Measurements from ENCODE around the gene MARCHF10.

The MARCHF10 gene

DNA sequence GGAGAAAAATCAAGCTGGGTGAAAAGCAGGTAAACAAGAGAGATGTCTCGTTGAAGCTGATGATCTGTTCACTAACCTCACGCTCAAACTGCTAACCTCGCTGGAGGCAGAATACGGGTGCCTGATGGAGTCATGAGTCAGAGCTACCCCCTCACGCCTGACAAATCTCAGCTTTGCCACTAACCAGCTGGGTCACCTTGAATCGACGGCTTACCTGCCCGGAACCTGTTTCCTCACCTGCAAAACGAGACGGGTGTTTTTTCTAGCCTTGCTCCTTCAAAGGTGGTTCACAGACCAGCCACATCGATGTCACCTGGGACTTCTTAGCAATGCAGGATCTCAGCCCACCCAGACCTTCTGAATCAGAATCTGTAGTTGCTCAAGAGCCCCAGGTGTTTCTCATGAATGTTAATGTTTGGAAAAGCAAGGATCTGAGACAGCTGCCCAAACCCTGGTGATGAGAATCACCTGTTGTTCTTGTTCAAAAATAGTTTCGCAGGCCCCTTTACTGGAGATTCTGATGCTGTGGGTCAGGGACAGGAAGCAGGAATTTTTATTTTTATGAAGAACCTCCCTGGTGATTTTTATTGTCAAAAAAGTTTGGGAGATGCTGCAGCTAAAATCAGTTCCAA lies 56.9 kb downstream of the MARCHF10 start:
- DNase-seq (ENCODE audit: low read depth in 2 of 2) = no peak

DNA sequence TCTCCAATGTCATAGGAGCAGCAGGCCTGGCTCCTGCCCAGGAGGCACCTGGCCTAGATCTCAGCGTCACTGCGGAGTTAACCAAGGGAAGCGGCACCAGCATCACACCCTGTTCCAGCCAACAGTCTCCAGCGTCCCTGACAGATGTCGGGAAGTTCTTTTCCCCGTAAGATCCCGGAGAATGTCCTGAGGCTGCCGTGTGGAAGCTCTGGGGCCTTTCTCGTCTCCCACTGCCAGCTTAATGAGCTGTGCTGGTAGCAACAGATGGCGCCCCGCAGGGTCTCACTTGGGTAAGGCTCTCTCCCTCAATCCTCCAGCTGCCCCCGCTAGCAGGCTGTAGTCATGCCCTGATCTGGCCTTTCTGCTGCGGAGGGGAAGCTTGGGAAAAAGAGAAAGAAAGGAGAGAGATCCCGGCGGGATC lies 57.5 kb downstream of the MARCHF10 start:
- DNase-seq (ENCODE audit: low read depth in 2 of 2) = no peak

DNA sequence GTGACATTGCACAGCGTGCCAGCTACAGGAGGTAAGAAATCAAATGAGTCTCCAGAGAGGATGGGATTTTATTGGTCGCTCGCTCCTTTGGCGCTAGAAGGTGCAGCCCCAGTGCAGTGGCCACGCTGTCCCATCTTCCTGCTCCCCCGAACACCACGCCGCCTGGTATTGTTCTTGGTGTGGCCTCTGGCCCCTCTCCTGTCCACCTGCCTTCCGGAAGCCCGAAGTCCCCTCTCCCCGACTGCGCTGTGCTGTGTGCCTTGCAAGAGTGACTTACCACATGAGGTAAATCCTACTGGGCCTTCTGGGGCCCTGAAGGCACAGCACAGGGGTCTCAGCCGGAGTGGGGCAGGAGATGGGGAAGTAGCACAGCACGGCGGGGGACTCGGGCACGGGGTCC lies 58.2 kb downstream of the MARCHF10 start:
- DNase-seq (ENCODE audit: low read depth in 2 of 2) = no peak

- no peak for DNase-seq (ENCODE audit: low read depth in 2 of 2)
Observed at GRCh38 chr17:62746941-62747340, 61.2 kb downstream of the MARCHF10 start.

DNA sequence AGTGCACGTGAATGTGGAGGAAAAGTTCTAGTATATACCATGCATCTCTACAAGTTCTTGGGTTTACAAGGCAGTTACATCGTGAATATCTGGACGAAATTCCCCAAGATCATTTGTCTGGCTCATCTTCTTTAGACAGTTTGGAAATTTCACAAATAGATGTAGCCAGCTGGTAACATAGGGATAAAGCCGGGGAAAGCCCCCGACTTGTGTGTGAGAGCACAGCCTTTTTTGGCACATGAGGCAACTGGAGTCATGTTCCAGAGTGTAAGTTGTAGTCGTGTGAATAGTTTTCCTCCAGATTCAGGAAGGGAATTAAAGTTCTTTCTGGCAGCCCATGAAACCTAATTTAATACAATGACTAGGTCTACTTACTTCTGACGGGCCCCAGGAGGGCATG lies 62.3 kb downstream of the MARCHF10 start:
- DNase-seq (ENCODE audit: low read depth in 2 of 2) = no peak

GRCh38 chr17:62744259-62744658 lies 63.9 kb downstream of the MARCHF10 start:
- DNase-seq (ENCODE audit: low read depth in 2 of 2) = no peak

DNA sequence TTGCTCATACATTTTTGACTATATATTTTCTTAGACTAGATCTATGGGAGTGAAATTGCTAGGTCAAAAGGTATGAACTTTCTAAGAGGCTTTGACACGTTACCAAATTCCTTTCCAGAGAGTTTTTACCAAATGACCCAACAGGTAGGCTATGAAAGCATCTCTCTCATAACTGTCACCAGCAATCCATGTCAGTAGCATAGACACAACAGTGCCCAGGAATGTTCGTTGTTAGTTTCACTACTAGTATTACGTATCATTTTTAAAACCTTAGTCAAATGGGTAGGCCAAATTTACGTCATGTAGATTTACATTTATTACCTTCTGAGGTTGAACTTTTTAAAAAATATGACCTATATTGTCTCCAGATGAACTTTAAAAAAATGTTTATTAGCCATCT lies 66.8 kb downstream of the MARCHF10 start:
- no peak for DNase-seq (ENCODE audit: low read depth in 2 of 2)

GRCh38 chr17:62739645-62740388 lies 68.3 kb downstream of the MARCHF10 start:
- DNase-seq (ENCODE audit: low read depth in 2 of 2) = no peak

- DNase-seq (ENCODE audit: low read depth in 2 of 2) = no peak
Observed at GRCh38 chr17:62738281-62738680, 69.8 kb downstream of the MARCHF10 start.

DNA sequence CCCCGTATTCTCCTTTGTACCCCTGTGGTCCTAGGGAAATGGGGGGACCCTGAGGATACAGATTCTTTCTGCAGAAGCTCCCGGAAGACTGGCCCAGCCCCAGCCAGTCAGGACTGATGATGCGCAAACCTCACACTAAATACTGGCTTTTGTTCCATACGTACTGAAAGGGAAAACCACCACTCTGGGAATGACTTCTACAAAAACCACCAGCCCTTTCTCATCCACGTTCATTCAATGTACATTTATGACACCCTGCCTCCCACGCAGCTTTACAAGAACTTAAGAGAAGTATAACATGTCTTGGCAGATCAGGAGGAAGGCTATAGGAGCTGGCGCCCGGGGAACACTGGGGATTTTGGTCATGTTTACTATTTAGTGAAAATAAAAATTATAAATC lies 70.6 kb downstream of the MARCHF10 start:
- no peak for DNase-seq (ENCODE audit: low read depth in 2 of 2)

- no peak for DNase-seq (ENCODE audit: low read depth in 2 of 2)
Observed at GRCh38 chr17:62735044-62735651, 73.0 kb downstream of the MARCHF10 start.

DNA sequence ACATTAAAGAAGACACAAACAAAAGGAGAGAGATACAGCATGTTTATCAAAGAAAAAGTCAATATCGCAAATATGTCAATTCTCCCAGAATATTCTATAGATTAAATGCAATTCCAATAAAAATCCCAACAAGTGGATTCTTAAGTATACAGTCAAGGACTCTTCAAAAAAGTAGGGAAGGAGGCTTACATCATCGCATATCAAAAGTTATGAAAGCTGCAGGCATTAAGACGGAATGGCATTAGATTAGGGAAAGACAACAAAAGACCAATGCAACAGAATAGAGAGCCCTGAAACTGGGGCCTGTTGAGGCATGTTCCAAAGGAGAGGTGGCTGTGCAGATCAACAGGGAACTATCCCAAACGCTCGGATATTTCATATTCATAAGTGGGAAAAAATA lies 76.0 kb downstream of the MARCHF10 start:
- DNase-seq (ENCODE audit: low read depth in 2 of 2) = no peak

DNA sequence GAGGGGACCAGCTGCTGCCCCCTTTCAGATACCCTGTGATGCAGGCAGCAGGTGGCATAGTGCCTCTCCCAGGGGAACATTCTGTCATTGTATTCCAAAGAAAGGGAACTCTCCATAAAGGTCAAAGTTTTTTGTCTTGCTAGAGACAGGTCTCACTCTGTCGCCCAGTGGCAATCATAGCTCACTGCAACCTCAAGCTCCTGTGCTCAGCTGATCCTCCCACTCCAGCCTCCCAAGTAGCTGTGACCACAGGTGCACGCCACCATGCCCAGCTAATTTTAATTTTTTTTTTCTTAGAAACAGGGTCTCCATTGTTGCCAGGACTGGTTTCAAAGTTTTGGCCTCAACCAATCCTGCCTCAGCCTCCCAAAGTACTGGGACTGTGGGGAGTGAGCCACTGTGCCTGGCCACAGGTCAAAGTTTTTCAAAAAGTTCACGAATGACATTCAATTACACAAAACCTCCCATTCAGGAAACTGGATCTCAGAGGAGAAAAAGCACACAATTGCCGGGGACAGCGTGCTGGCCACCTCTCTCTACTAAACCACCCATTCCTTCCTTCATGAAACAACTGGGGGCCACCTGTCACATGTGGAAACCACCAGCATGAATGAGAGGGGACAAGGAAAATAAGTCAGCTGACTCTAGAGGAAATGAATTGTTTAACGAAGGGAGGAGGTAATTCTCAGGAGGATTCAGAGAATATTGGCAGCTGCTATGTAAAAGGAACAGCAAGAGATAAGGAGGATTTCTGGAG lies 80.0 kb downstream of the MARCHF10 start:
- no peak for DNase-seq (ENCODE audit: low read depth in 2 of 2)

DNA sequence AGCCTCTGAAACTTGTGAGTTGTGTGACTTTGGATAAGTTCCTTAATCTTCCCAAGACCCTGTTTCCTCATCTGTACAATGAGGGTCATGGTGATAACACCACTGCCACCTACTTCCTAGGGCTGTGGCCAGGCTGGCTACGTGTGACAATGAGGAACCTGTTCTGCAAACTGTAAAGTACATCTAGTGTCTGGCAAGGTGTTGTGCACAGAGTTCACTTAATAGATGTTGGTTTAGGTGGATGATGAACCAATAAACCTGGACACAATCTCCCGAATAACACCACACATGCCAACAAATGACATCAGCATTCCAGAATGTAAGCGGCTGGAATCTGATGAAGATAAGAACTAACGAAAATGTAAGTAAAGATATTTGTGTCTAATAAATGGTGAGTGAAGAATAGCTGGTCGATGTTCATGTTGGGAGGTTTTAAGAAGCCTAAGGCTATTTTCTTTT lies 82.3 kb downstream of the MARCHF10 start:
- DNase-seq (ENCODE audit: low read depth in 2 of 2) = no peak

DNA sequence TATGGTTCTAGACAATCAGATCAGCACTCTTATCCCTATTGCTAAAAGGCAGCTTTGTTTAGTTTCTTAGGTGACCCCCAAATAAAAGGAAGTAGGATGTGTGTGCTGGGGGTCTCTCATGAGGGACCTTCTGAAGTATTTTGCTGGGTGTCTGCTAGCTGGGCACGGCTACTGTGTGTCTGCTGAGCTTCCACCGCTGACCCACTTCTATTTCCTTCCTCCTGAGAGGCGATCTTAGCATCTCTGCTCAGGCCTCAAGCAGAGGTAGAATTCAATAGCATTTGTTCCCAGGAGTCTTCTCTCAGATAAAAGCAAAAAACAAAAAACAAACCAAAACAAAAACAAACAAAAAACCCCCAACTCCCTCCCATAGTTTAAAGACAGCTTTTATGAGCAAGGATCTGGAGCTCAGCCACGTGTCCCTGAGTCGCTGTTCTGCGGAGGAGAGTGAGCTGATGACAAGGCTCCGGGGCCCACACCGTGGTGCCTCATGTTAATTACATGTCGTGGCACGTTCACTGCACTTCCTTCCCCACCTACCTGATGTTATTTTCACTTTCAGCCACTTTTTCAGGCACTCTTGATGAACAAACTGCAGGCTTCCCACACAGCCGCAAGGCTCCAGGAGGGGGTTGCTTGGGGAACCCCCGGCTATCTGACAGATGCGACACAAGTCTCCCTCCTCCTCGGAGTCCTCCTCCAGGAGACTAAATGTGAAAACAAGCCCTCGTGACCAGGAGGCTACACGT lies 83.5 kb downstream of the MARCHF10 start:
- peak; percentile 77 to 81 for DNase-seq (ENCODE audit: low read depth in 2 of 2)

GRCh38 chr17:62723842-62724241 lies 84.3 kb downstream of the MARCHF10 start:
- no peak for DNase-seq (ENCODE audit: low read depth in 2 of 2)

DNA sequence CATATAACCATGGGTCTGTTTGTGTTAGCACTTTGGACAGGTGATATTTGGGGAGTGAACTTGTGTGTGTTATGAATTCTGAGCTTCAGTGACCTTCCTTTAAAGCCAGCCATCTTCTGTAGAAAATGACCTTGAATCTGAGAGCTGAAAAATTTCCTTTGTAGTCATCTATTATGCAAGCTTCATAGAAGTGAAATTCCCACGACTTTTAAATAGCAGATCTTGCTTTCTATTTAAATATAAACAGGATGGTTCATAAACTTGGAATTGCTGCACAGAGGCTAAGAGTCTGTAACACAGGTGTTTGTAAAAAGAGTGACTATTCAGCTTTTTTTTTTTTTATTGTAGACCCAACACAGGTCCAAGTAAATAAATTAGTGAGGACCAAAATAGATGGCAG lies 85.5 kb downstream of the MARCHF10 start:
- no peak for DNase-seq (ENCODE audit: low read depth in 2 of 2)

DNA sequence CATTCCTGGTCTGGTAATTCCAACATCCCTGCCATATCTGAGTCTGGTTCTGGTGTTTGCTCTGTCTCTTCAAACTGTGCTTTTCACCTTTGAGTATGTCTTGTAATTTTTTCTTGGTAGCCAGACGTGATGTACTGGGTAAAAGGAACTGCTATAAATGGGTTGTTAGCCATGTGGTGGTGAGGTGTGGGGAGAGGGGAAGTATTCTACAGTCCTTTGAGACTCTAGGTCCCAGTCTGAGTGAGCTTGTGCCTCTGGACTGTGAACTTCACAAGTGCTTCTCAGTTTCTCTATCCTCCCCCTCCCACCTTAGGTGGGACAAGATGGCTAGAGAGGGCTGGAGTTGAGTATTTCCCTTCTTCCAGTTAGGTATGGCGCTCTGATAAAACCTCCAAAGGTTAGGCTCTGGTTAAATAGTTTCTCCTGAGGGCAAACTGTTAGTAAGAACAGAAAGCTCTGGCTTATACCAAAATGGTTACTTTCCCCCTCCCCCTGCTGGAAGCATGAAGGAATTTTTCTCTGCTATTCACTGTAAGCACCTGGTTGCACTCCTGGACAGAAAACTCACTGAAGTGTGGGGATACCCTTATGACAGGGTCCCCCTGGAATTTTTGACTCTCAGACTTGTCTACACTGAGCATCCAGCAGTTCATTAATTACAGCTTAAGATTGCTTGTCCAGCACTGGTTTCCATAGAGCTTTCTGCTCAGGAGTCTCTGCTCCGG lies 87.8 kb downstream of the MARCHF10 start:
- DNase-seq (ENCODE audit: low read depth in 2 of 2) = no peak

DNA sequence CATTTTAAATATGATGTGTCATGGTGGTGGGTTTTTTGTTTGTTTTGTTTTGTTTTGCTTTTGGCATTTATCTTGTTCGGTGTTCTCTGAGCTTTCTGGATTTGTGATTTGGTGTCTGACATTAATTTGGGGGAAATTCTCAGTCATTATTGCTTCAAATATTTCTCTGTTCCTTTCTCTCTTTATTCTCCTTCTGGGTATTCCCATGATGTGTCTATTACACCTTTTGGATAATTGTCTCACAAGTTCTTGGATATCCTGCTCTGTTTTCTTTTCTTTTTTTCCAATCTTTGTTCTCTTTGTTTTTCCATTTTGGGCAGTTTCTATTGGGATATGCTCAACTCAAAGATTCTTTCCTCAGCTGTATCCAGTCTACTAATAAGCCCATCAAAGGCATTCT lies 88.5 kb downstream of the MARCHF10 start:
- no peak for DNase-seq (ENCODE audit: low read depth in 2 of 2)

DNA sequence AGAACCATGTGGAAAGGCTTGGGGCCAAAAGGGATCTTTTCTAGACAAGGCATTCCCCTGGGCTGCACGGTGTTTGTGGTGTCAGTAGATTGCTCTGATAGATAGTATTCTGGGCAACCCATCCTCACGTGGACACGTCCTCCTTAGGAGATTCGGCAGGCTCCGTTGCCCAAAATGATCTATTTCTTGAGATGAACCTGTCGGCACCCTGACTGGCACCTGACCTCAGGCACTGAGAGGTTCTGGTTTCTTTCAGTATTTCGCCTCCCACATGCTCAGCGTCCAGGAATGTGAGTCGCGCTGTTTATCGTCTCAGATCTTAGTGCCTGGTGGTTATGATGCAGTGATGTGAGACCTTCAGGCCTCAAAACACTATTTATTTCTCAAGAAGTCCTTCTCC lies 89.7 kb downstream of the MARCHF10 start:
- no peak for DNase-seq (ENCODE audit: low read depth in 2 of 2)

- no peak for DNase-seq (ENCODE audit: low read depth in 2 of 2)
Observed at GRCh38 chr17:62717889-62718288, 90.2 kb downstream of the MARCHF10 start.
